Fibroblast of the conjunctiva (primary cell): ENCODE results near the gene WIPF1.
A peak's percentile ranks its signal among the peaks of the same experiment; 100 is the strongest.

ENCODE experiments used
- DNase-seq: peaks from one replicate; pipeline ENCODE4 v3.0.0-alpha.2; 2010; ENCODE audit warnings: low read depth

Gene WIPF1

GRCh38 chr2:174595116-174595809 is 2.3 kb downstream of the WIPF1 start:
- no peak for DNase-seq

GRCh38 chr2:174594456-174594855 is 3.1 kb downstream of the WIPF1 start:
- DNase-seq = no peak

GRCh38 chr2:174593574-174594203 is 3.9 kb downstream of the WIPF1 start:
- DNase-seq = peak; percentile 59

- no peak for DNase-seq
These were observed 4.6 kb downstream of the WIPF1 start for GRCh38 chr2:174593041-174593440.

GRCh38 chr2:174591740-174592139 is 5.9 kb downstream of the WIPF1 start:
- no peak for DNase-seq

GRCh38 chr2:174590928-174591648 is 6.5 kb downstream of the WIPF1 start:
- no peak for DNase-seq

- DNase-seq = no peak
These were observed 7.3 kb downstream of the WIPF1 start for GRCh38 chr2:174590346-174590745.

GRCh38 chr2:174589334-174589733 is 8.3 kb downstream of the WIPF1 start:
- no peak for DNase-seq

- DNase-seq = no peak
These were observed 9.1 kb downstream of the WIPF1 start for GRCh38 chr2:174588463-174588862.

GRCh38 chr2:174587579-174587978 is 10.0 kb downstream of the WIPF1 start:
- no peak for DNase-seq

GRCh38 chr2:174586418-174587295 is 10.9 kb downstream of the WIPF1 start:
- no peak for DNase-seq

GRCh38 chr2:174585657-174586252 is 11.8 kb downstream of the WIPF1 start:
- no peak for DNase-seq

- no peak for DNase-seq
These were observed 12.5 kb downstream of the WIPF1 start for GRCh38 chr2:174585146-174585545.

GRCh38 chr2:174581491-174581890 is 16.1 kb downstream of the WIPF1 start:
- DNase-seq = no peak

- DNase-seq = no peak
These were observed 16.7 kb downstream of the WIPF1 start for GRCh38 chr2:174580951-174581350.

GRCh38 chr2:174577967-174578589 is 19.5 kb downstream of the WIPF1 start:
- DNase-seq = peak; percentile 45

- DNase-seq = no peak
These were observed 22.4 kb downstream of the WIPF1 start for GRCh38 chr2:174575124-174575776.

- no peak for DNase-seq
These were observed 22.9 kb downstream of the WIPF1 start for GRCh38 chr2:174574657-174575056.

GRCh38 chr2:174573621-174574081 is 24.0 kb downstream of the WIPF1 start:
- no peak for DNase-seq

- DNase-seq = no peak
These were observed 25.0 kb downstream of the WIPF1 start for GRCh38 chr2:174572556-174572955.
